SH-SY5Y (cell line): ENCODE results near the gene MAPK9.

Source experiments
- GATA2 ChIP-seq: IDR thresholded peaks from 2 replicates; pipeline ENCODE4 v1.6.1; 2011; ENCODE audit warnings: mild to moderate bottlenecking, low read depth, low read length
- GATA3 ChIP-seq: IDR thresholded peaks from 2 replicates; pipeline ENCODE4 v1.6.1; 2011; ENCODE audit warnings: low read depth, mild to moderate bottlenecking, low read length, moderate library complexity

GRCh38 chr5:180306796-180307195, 14.9 kb upstream of the MAPK9 start:
- TF ChIP-seq GATA2 (no peak), GATA3 (no peak)
